ELF-1 (cell line): Measurements from ENCODE around the gene RASA1.

Experiments
- DNase-seq: peaks from one replicate; pipeline ENCODE4 v3.0.0-alpha.2; 2016; ENCODE audit warnings: low read depth, low spot score

The RASA1 gene

GRCh38 chr5:87361031-87361445 lies 93.4 kb downstream of the RASA1 start:
- DNase-seq: no peak

GRCh38 chr5:87361536-87362213 lies 94.0 kb downstream of the RASA1 start:
- no peak for DNase-seq

- no peak for DNase-seq
Measured at GRCh38 chr5:87367243-87367642, 99.6 kb downstream of the RASA1 start.

GRCh38 chr5:87368601-87369000 lies 100.9 kb downstream of the RASA1 start:
- no peak for DNase-seq

- DNase-seq: no peak
Measured at GRCh38 chr5:87369431-87369830, 101.7 kb downstream of the RASA1 start.

- no peak for DNase-seq
Measured at GRCh38 chr5:87372705-87373104, 105.0 kb downstream of the RASA1 start.

- no peak for DNase-seq
Measured at GRCh38 chr5:87382224-87382623, 114.5 kb downstream of the RASA1 start.

- no peak for DNase-seq
Measured at GRCh38 chr5:87383216-87383615, 115.5 kb downstream of the RASA1 start.

- DNase-seq: no peak
Measured at GRCh38 chr5:87385802-87386201, 118.1 kb downstream of the RASA1 start.

- DNase-seq: no peak
Measured at GRCh38 chr5:87388129-87388528, 120.4 kb downstream of the RASA1 start.

GRCh38 chr5:87389296-87390034 lies 121.8 kb downstream of the RASA1 start:
- no peak for DNase-seq

GRCh38 chr5:87390075-87390474 lies 122.4 kb downstream of the RASA1 start:
- DNase-seq: no peak

- DNase-seq: no peak
Measured at GRCh38 chr5:87390576-87391199, 123.0 kb downstream of the RASA1 start.

- no peak for DNase-seq
Measured at GRCh38 chr5:87392170-87392569, 124.5 kb downstream of the RASA1 start.

- no peak for DNase-seq
Measured at GRCh38 chr5:87392801-87393200, 125.1 kb downstream of the RASA1 start.

- DNase-seq: no peak
Measured at GRCh38 chr5:87393331-87393730, 125.6 kb downstream of the RASA1 start.

- DNase-seq: no peak
Measured at GRCh38 chr5:87394411-87395165, 126.9 kb downstream of the RASA1 start.

- no peak for DNase-seq
Measured at GRCh38 chr5:87398981-87399614, 131.4 kb downstream of the RASA1 start.

GRCh38 chr5:87399720-87400119 lies 132.0 kb downstream of the RASA1 start:
- no peak for DNase-seq

- no peak for DNase-seq
Measured at GRCh38 chr5:87400305-87400899, 132.7 kb downstream of the RASA1 start.

- DNase-seq: no peak
Measured at GRCh38 chr5:87401626-87402025, 133.9 kb downstream of the RASA1 start.
